Measurements from ENCODE around the gene LDB3.

Gene LDB3

DNA sequence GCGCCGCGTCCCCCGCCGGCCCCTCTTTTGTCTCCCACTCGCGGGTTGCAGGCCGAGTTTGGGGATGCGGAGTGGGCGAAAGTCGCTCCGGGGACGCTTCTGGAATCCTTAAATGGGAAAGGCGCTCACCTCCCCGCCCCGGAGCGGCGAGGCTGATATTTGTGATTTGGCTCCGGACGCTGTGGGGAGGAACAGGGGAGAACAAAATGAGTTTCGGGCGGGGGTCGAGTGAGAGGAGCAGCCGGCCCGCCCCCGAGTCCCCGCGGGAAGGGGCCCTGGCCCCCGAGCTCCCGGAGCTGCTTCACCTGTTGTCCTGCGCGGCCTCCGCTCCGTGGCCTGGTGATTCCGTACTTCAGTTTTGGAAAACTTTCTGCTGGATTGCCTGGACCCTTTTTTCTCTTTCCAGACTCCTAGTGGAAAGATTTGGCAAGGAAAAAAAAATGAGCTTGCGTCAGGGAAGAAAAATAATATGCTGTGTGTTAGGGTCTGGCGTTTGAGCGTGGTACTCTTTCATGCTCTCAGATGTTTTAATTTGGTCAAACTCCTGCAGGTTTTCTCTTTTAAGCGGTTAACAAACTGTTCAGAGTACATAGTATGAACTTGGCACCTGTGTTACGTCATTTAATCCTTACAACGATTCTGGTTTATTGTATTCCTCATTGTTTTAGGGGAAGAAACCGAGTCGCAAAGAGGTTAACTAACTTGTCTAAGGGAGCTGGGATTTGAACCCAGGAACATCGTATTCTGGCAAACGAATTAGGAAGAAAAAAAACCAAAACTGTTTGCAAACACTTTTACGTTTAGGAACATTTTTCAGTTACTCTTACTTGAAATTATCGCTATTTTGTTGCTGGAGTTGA, 89.0 kb downstream of the LDB3 start:
- Histone ChIP-seq H3K27ac (ENCODE audit: extremely low read depth, low read depth, low read length) (peak overlapping the region; percentile 95), H3K36me3 (ENCODE audit: control insufficient read depth in 2 of 2, insufficient read depth in 1 of 2, low read length in 2 of 2) (no peaks in the 10 kb centered on the region; a peak in 1 of 3 replicates), H3K9me3 (ENCODE audit: control insufficient read depth, insufficient read depth, low read depth, low read length) (no peaks in the 10 kb centered on the region), H3K4me3 (ENCODE audit: low read depth, low read length) (peak overlapping the region; percentile 70), H3K4me1 (ENCODE audit: control insufficient read depth, insufficient read depth, low read length) (peaks cover 3% of the 10 kb centered on the region; the same call in 1 of the 2 replicates)
- POLR2A ChIA-PET = interaction anchor here (0.6 to 2.5 kb wide), 7 partner anchors 13 to 335 kb away, joined by 3 to 9 read pairs (median 4); no protein-coding TSS in a partner anchor
- CTCF ChIA-PET = interaction anchor here (0.6 to 1.9 kb wide), 8 partner anchors 18 to 160 kb away, joined by 3 to 7 read pairs (median 3); no protein-coding TSS in a partner anchor
- TF ChIP-seq ZNF600 (tag by site-specific recombination; IDR thresholded peaks at IDR 0.05) = peak; percentile 62; the same call in 1 of the 2 replicates
- peak; percentile 80 for TF ChIP-seq PATZ1 (tag by site-specific recombination; IDR thresholded peaks at IDR 0.05)
- TF ChIP-seq ZNF239 (tag by site-specific recombination; IDR thresholded peaks at IDR 0.05) = no peak
- TF ChIP-seq, protein P1, sequence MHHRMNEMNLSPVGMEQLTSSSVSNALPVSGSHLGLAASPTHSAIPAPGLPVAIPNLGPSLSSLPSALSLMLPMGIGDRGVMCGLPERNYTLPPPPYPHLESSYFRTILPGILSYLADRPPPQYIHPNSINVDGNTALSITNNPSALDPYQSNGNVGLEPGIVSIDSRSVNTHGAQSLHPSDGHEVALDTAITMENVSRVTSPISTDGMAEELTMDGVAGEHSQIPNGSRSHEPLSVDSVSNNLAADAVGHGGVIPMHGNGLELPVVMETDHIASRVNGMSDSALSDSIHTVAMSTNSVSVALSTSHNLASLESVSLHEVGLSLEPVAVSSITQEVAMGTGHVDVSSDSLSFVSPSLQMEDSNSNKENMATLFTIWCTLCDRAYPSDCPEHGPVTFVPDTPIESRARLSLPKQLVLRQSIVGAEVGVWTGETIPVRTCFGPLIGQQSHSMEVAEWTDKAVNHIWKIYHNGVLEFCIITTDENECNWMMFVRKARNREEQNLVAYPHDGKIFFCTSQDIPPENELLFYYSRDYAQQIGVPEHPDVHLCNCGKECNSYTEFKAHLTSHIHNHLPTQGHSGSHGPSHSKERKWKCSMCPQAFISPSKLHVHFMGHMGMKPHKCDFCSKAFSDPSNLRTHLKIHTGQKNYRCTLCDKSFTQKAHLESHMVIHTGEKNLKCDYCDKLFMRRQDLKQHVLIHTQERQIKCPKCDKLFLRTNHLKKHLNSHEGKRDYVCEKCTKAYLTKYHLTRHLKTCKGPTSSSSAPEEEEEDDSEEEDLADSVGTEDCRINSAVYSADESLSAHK (tag by site-specific recombination; IDR thresholded peaks at IDR 0.05) = peak; percentile 26; the same call in 1 of the 2 replicates
- no peak for TF ChIP-seq ZNF555 (tag by site-specific recombination; conservative IDR thresholded peaks at IDR 0.05)
- TF ChIP-seq ZNF544 (tag by site-specific recombination; IDR thresholded peaks at IDR 0.05) = no peak
- TF ChIP-seq ZNF747 (tag by site-specific recombination; IDR thresholded peaks at IDR 0.05) = no peak
- no peak; the same call in 1 of the 2 replicates for TF ChIP-seq KLF8 (tag by site-specific recombination; IDR thresholded peaks at IDR 0.05)
- no peak; the same call in 1 of the 2 replicates for TF ChIP-seq KLF9 (tag by site-specific recombination; IDR thresholded peaks at IDR 0.05; ENCODE audit: low read depth)
- TF ChIP-seq ZSCAN30 (tag by site-specific recombination; IDR thresholded peaks at IDR 0.05) = no peak
- no peak for TF ChIP-seq PRDM2 (tag by site-specific recombination; IDR thresholded peaks at IDR 0.05; ENCODE audit: borderline replicate concordance)
- TF ChIP-seq, protein P2, sequence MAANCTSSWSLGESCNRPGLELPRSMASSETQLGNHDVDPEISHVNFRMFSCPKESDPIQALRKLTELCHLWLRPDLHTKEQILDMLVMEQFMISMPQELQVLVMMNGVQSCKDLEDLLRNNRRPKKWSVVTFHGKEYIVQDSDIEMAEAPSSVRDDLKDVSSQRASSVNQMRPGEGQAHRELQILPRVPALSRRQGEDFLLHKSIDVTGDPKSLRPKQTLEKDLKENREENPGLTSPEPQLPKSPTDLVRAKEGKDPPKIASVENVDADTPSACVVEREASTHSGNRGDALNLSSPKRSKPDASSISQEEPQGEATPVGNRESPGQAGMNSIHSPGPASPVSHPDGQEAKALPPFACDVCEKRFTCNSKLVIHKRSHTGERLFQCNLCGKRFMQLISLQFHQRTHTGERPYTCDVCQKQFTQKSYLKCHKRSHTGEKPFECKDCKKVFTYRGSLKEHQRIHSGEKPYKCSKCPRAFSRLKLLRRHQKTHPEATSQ (tag by site-specific recombination; IDR thresholded peaks at IDR 0.05) = no peak
- TF ChIP-seq KLF16 (tag by site-specific recombination; IDR thresholded peaks at IDR 0.05) = no peak
- no peak for TF ChIP-seq HOXD13 (CRISPR knock-in tag; IDR thresholded peaks at IDR 0.05; ENCODE audit: borderline replicate concordance)
- no peak for TF ChIP-seq YY1 (tag by site-specific recombination; IDR thresholded peaks at IDR 0.05)
- TF ChIP-seq ZNF707 (tag by site-specific recombination; IDR thresholded peaks at IDR 0.05) = no peak
- no peak for TF ChIP-seq ZNF792 (tag by site-specific recombination; IDR thresholded peaks at IDR 0.05)
- TF ChIP-seq ZNF416 (tag by site-specific recombination; IDR thresholded peaks at IDR 0.05) = no peak
- peak; percentile 40; the same call in 1 of the 2 replicates for TF ChIP-seq ZBTB48 (tag by site-specific recombination; IDR thresholded peaks at IDR 0.05)
- TF ChIP-seq MEIS1 (CRISPR knock-in tag; IDR thresholded peaks at IDR 0.05; ENCODE audit: borderline replicate concordance) = no peak
- no peak for TF ChIP-seq ZNF202 (tag by site-specific recombination; IDR thresholded peaks at IDR 0.05; ENCODE audit: borderline replicate concordance)
- TF ChIP-seq ZNF335 (tag by site-specific recombination; conservative IDR thresholded peaks at IDR 0.05) = peak; percentile 75
- TF ChIP-seq ZNF670 (tag by site-specific recombination; IDR thresholded peaks at IDR 0.05; ENCODE audit: low read depth) = no peak
- no peak for TF ChIP-seq ZNF350 (tag by site-specific recombination; IDR thresholded peaks at IDR 0.05)
